DOHH2 (cell line): ENCODE data around the gene CD164L2.

Experiments
- H3F3A ChIP-seq: fragments of 200-600 bp; sonication (generic), shearing (Covaris generic); 2 replicates; pipeline ENCODE4 v1.6.0; 2016; ENCODE audit warnings: antibody characterized with exemption, mild to moderate bottlenecking; ENCODE audit not compliant: control insufficient read depth, insufficient read depth
- H3K27ac ChIP-seq: fragments of 200-600 bp; sonication (generic); 2 replicates; pipeline ENCODE4 v1.5.1; 2014; ENCODE audit warnings: low read depth, mild to moderate bottlenecking, low read length, moderate library complexity
- H3K27me3 ChIP-seq: fragments of 200-600 bp; sonication (generic); 2 replicates; pipeline ENCODE4 v1.6.1; 2014; ENCODE audit warnings: mild to moderate bottlenecking, low read length, mixed read lengths; ENCODE audit not compliant: control insufficient read depth
- H3K36me3 ChIP-seq: fragments of 200-600 bp; sonication (generic); 2 replicates; pipeline ENCODE4 v1.6.1; 2014; ENCODE audit warnings: mild to moderate bottlenecking, low read length, moderate library complexity, mixed read lengths; ENCODE audit not compliant: control insufficient read depth
- H3K4me1 ChIP-seq: fragments of 200-600 bp; sonication (generic); 2 replicates; pipeline ENCODE4 v1.6.1; 2014; ENCODE audit warnings: mild to moderate bottlenecking, low read length, mixed read lengths; ENCODE audit not compliant: control insufficient read depth
- H3K4me2 ChIP-seq: fragments of 200-600 bp; sonication (generic); 2 replicates; pipeline ENCODE4 v1.6.0; 2014; ENCODE audit warnings: mild to moderate bottlenecking, low read length, moderate library complexity
- H3K4me3 ChIP-seq: fragments of 200-600 bp; sonication (generic); 2 replicates; pipeline ENCODE4 v1.5.1; 2014; ENCODE audit warnings: mild to moderate bottlenecking, low read length, mixed read lengths
- H3K79me2 ChIP-seq: fragments of 200-600 bp; sonication (generic); 2 replicates; pipeline ENCODE4 v1.6.1; 2014; ENCODE audit warnings: mild to moderate bottlenecking, low read length, mixed read lengths; ENCODE audit not compliant: control insufficient read depth
- H3K9me2 ChIP-seq: fragments of 200-600 bp; sonication (generic); replicated peaks from 2 replicates; pipeline ENCODE4 v1.6.1; 2014; ENCODE audit warnings: mild to moderate bottlenecking, low read length, mixed read lengths; ENCODE audit not compliant: control insufficient read depth
- H3K9me3 ChIP-seq: fragments of 200-600 bp; sonication (generic); 2 replicates; pipeline ENCODE4 v1.6.1; 2014; ENCODE audit warnings: antibody characterized with exemption, low read length, mixed read lengths; ENCODE audit not compliant: control insufficient read depth, insufficient read depth
- H4K20me1 ChIP-seq: fragments of 200-600 bp; sonication (generic); 2 replicates; pipeline ENCODE4 v1.6.0; 2014; ENCODE audit warnings: low read depth, mild to moderate bottlenecking, antibody characterized with exemption, low read length, moderate library complexity; ENCODE audit not compliant: control insufficient read depth, insufficient read depth
- CTCF ChIP-seq: fragments of 200-600 bp; sonication (generic); IDR thresholded peaks from one replicate; pipeline ENCODE4 v1.5.1; 2014; ENCODE audit warnings: antibody characterized with exemption, mild to moderate bottlenecking, low read depth, low read length; ENCODE audit not compliant: poor library complexity, severe bottlenecking
- EZH2phosphoT487 ChIP-seq: fragments of 200-600 bp; sonication (generic); IDR thresholded peaks from 2 replicates; pipeline ENCODE4 v1.6.1; 2017; ENCODE audit warnings: borderline replicate concordance, mild to moderate bottlenecking, antibody characterized with exemption, low read length, moderate library complexity, mixed read lengths

Gene CD164L2

GRCh38 chr1:27331426-27331825 lies 51.7 kb downstream of the CD164L2 start:
- no peaks in the 10 kb centered on the region for H3K27me3 ChIP-seq
- peaks cover 59% of the 10 kb centered on the region for H3K36me3 ChIP-seq
- H3K9me2 ChIP-seq: no peaks in the 10 kb centered on the region
- no peak overlapping the region for H3K4me2 ChIP-seq
- TF ChIP-seq CTCF (no peak), EZH2phosphoT487 (no peak)
- no peak overlapping the region for H3K4me3 ChIP-seq
- H3K79me2 ChIP-seq: peaks cover 40% of the 10 kb centered on the region
- no peaks in the 10 kb centered on the region for H3F3A ChIP-seq
- H4K20me1 ChIP-seq: no peaks in the 10 kb centered on the region
- H3K9me3 ChIP-seq: no peaks in the 10 kb centered on the region
- H3K27ac ChIP-seq: no peak overlapping the region
- peaks cover 9% of the 10 kb centered on the region for H3K4me1 ChIP-seq

GRCh38 chr1:27330786-27331185 lies 52.3 kb downstream of the CD164L2 start:
- H3K79me2 ChIP-seq: peaks cover 46% of the 10 kb centered on the region
- no peak overlapping the region for H3K4me2 ChIP-seq
- H3K36me3 ChIP-seq: peaks cover 66% of the 10 kb centered on the region
- H3K27me3 ChIP-seq: no peaks in the 10 kb centered on the region
- no peaks in the 10 kb centered on the region for H3K9me3 ChIP-seq
- TF ChIP-seq CTCF (no peak), EZH2phosphoT487 (no peak)
- no peak overlapping the region for H3K27ac ChIP-seq
- no peak overlapping the region for H3K4me3 ChIP-seq
- H3K4me1 ChIP-seq: peaks cover 9% of the 10 kb centered on the region
- H4K20me1 ChIP-seq: no peaks in the 10 kb centered on the region
- H3F3A ChIP-seq: no peaks in the 10 kb centered on the region
- no peaks in the 10 kb centered on the region for H3K9me2 ChIP-seq
